Gastrocnemius medialis (tissue), 4 donors: ENCODE results near the gene RAD23A. TPM values are rescaled to one million over a fixed set of nuclear protein-coding genes. Genes with fewer than 3 reads are reported as not detected.

Experiments
- ATAC-seq, 2 donors: fragments of 150-250 bp; one replicate each; pipeline ENCODE4 v1.9.1; 2016
- DNase-seq, 2 donors: peaks; one replicate each; pipeline ENCODE4 v3.0.0-alpha.2; 2019
- H3K27ac ChIP-seq, 4 donors: fragments of 200-600 bp; sonication (generic); 1 replicate in 1 of 4; 2 replicates in 3 of 4; pipeline ENCODE4 v1.5.1; 2016 to 2018; ENCODE audit warnings: mild to moderate bottlenecking in 2 of 4, moderate library complexity in 1 of 4
- H3K27me3 ChIP-seq, 3 donors: fragments of 200-600 bp; sonication (generic) in 2 of 3; 1 replicate in 1 of 3; 2 replicates in 2 of 3; pipeline versions ENCODE4 v1.5.1 to v1.6.0; 2016 to 2019; ENCODE audit warnings: mild to moderate bottlenecking in 1 of 3, moderate library complexity in 1 of 3
- H3K36me3 ChIP-seq, 2 donors: fragments of 200-600 bp; sonication (generic) in 1 of 2; one replicate each; pipeline ENCODE4 v1.5.1; 2017 to 2018
- H3K4me1 ChIP-seq, 2 donors: fragments of 200-600 bp; sonication (generic) in 1 of 2; one replicate each; pipeline ENCODE4 v1.5.1; 2016 to 2017; ENCODE audit warnings: mild to moderate bottlenecking in 2 of 2
- H3K4me3 ChIP-seq, 4 donors: fragments of 200-600 bp; sonication (generic) in 3 of 4; 1 replicate in 1 of 4; 2 replicates in 3 of 4; pipeline ENCODE4 v1.5.1; 2016 to 2019; ENCODE audit warnings: mild to moderate bottlenecking in 2 of 4
- H3K9me3 ChIP-seq, 3 donors: fragments of 200-600 bp; sonication (generic) in 2 of 3; 1 replicate in 1 of 3; 2 replicates in 2 of 3; pipeline ENCODE4 v1.5.1; 2016 to 2019
- CTCF ChIP-seq, 5 experiments: fragments of 450-650 bp in 3 of 5; fragments of 200-600 bp in 2 of 5; sonication (generic) in 2 of 5; IDR thresholded peaks in 4 of 5; conservative IDR thresholded peaks in 1 of 5; 1 replicate in 4 of 5; 2 replicates in 1 of 5; pipeline ENCODE4 v1.5.1; 2016 to 2019; ENCODE audit warnings: antibody characterized with exemption in 5 of 5, mild to moderate bottlenecking in 3 of 5, moderate library complexity in 3 of 5
- POLR2A ChIP-seq, 2 donors: fragments of 450-650 bp; IDR thresholded peaks; one replicate each; pipeline ENCODE4 v1.6.1; 2017; ENCODE audit warnings: antibody characterized with exemption in 2 of 2, mild to moderate bottlenecking in 2 of 2, moderate library complexity in 2 of 2
- in situ Hi-C, 4 donors: fragments of 200-750 bp; cut with MboI; loops; one replicate each; pipeline versions ENCODE4 v1.15.0 to v1.8.0; 2017; ENCODE audit warnings: low sequenced_read_pairs in 4 of 4
- intact Hi-C: fragments of 100-400 bp; cut with DNase I; formaldehyde crosslinking; loops from one replicate; pipeline ENCODE4 v1.15.1; 2023; ENCODE audit warnings: low total_unique reads
- total RNA-seq, 4 donors: library from RNA; depleted of rRNA; stranded (reverse); fragments of >200 nt; gene quantifications; one replicate each; pipeline versions ENCODE4 v1.1.0 to v1.2.3, GENCODE V29; 2016

RAD23A gene
- total RNA-seq, 4 donors from 2014 or later = 618 to 949 (median 780) TPM

GRCh38 chr19:12982648-12983047 lies 37.0 kb downstream of the RAD23A start:
- Histone ChIP-seq H3K4me3 (no peak overlapping the region), H3K9me3 (no peaks in the 10 kb centered on the region), H3K36me3 (no peaks in the 10 kb centered on the region), H3K27me3 (no peaks in the 10 kb centered on the region), H3K27ac (no peak overlapping the region), H3K4me1 (peaks cover 18 to 20% of the 10 kb centered on the region in 2 donors)
- in situ Hi-C loops (loop anchor here (5.0 to 10.0 kb wide), 3 partner anchors 52 to 112 kb away; no protein-coding TSS in a partner anchor), intact Hi-C loops (loop anchor here (1.0 to 2.0 kb wide), 3 partner anchors 54 to 168 kb away; partner anchors contain the start of genes IER2 and STX10)
- ATAC-seq (no peak), DNase-seq (no peak)
- TF ChIP-seq CTCF (IDR thresholded peaks at IDR 0.05 in 4 of 5, conservative IDR thresholded peaks at IDR 0.05 in 1 of 5) (no peak), POLR2A (IDR thresholded peaks at IDR 0.05) (no peak)

- Histone ChIP-seq H3K27ac (peak overlapping the region in 1 of 4 donors; percentile 14), H3K27me3 (no peaks in the 10 kb centered on the region), H3K4me3 (peak overlapping the region; percentile 28 to 38 (median 34)), H3K36me3 (no peaks in the 10 kb centered on the region), H3K9me3 (no peaks in the 10 kb centered on the region), H3K4me1 (peaks cover 18 to 20% of the 10 kb centered on the region in 2 donors)
- intact Hi-C loops (loop anchor here (1.0 to 2.0 kb wide), 3 partner anchors 53 to 168 kb away; partner anchors contain the start of genes IER2 and STX10), in situ Hi-C loops (loop anchor here (5.0 to 10.0 kb wide), 3 partner anchors 52 to 112 kb away; no protein-coding TSS in a partner anchor)
- DNase-seq (no peak), ATAC-seq (no peak)
- TF ChIP-seq POLR2A (IDR thresholded peaks at IDR 0.05) = no peak
- TF ChIP-seq CTCF (IDR thresholded peaks at IDR 0.05 in 4 of 5, conservative IDR thresholded peaks at IDR 0.05 in 1 of 5) = no peak
These were observed 37.4 kb downstream of the RAD23A start for GRCh38 chr19:12983091-12983490.

GRCh38 chr19:12983542-12984142 lies 38.0 kb downstream of the RAD23A start:
- ATAC-seq (peak; percentile 58 to 65), DNase-seq (peak in 1 of 2 donors; percentile 70)
- Histone ChIP-seq H3K4me3 (peak overlapping the region; percentile 28 to 38 (median 34)), H3K27ac (peak overlapping the region; percentile 78 to 87 (median 84)), H3K4me1 (peaks cover 18 to 20% of the 10 kb centered on the region in 2 donors), H3K9me3 (no peaks in the 10 kb centered on the region), H3K36me3 (no peaks in the 10 kb centered on the region), H3K27me3 (no peaks in the 10 kb centered on the region)
- intact Hi-C loops = loop anchor here (1.0 to 2.0 kb wide), 4 partner anchors 49 to 167 kb away; partner anchors contain the start of genes IER2 and STX10
- in situ Hi-C loops = loop anchor here (5.0 to 10.0 kb wide), 3 partner anchors 51 to 111 kb away; no protein-coding TSS in a partner anchor
- TF ChIP-seq POLR2A (IDR thresholded peaks at IDR 0.05) (no peak), CTCF (IDR thresholded peaks at IDR 0.05 in 4 of 5, conservative IDR thresholded peaks at IDR 0.05 in 1 of 5) (peak; percentile 90 to 100 (median 99))

GRCh38 chr19:12984143-12984627 lies 38.5 kb downstream of the RAD23A start:
- intact Hi-C loops = loop anchor here (2.0 kb wide), 1 partner anchor 49 kb away; no protein-coding TSS in a partner anchor
- H3K27me3 ChIP-seq = no peaks in the 10 kb centered on the region
- TF ChIP-seq POLR2A (IDR thresholded peaks at IDR 0.05) (no peak), CTCF (IDR thresholded peaks at IDR 0.05 in 4 of 5, conservative IDR thresholded peaks at IDR 0.05 in 1 of 5) (no peak)
- in situ Hi-C loops = loop anchor here (5.0 to 10.0 kb wide), 3 partner anchors 51 to 111 kb away; no protein-coding TSS in a partner anchor
- ATAC-seq = no peak
- peaks cover 18 to 20% of the 10 kb centered on the region in 2 donors for H3K4me1 ChIP-seq
- no peak for DNase-seq
- no peaks in the 10 kb centered on the region for H3K9me3 ChIP-seq
- no peaks in the 10 kb centered on the region for H3K36me3 ChIP-seq
- peak overlapping the region; percentile 78 to 87 (median 84) for H3K27ac ChIP-seq
- no peak overlapping the region for H3K4me3 ChIP-seq
